HepG2 (cell line): Measurements from ENCODE around the gene RTBDN. TPM values are rescaled to one million over a fixed set of nuclear protein-coding genes. Genes with fewer than 3 reads are reported as not detected.

ENCODE experiments used
- DNMT1 ChIP-seq: sonication (generic); formaldehyde crosslinking; IDR thresholded peaks from 2 replicates; pipeline ENCODE4 v1.5.1; 2020; ENCODE audit warnings: mild to moderate bottlenecking, missing genetic modification reagents
- MTF2 ChIP-seq: sonication (generic); formaldehyde crosslinking; IDR thresholded peaks from 2 replicates; pipeline ENCODE4 v1.5.0; 2020; ENCODE audit warnings: missing genetic modification reagents, borderline replicate concordance
- PAWR ChIP-seq: sonication (generic); formaldehyde crosslinking; IDR thresholded peaks from 2 replicates; pipeline ENCODE4 v1.4.0; 2020; ENCODE audit warnings: missing genetic modification reagents, mild to moderate bottlenecking, borderline replicate concordance
- ZNF121 ChIP-seq: sonication (generic); formaldehyde crosslinking; IDR thresholded peaks from 2 replicates; pipeline ENCODE4 v1.5.0; 2020; ENCODE audit warnings: mild to moderate bottlenecking, missing genetic modification reagents
- polyA plus RNA-seq, 8 experiments: library from polyadenylated mRNA; depleted of rRNA in 3 of 8; stranded (reverse) in 7 of 8; unstranded in 1 of 8; fragments of >200 nt; fragmentation: Illumina TruSeq in 4 of 8; extraction: Trizol in 4 of 8; gene quantifications; 2 replicates each; pipeline versions ENCODE4 v1.2.1 to v1.2.3, GENCODE V29; 2011 to 2016; ENCODE audit warnings: low read depth in 4 of 8, missing spikeins in 1 of 8, mixed read lengths in 1 of 8; ENCODE audit not compliant: insufficient read depth in 1 of 8
- total RNA-seq, 5 experiments: library from RNA; depleted of rRNA; stranded (reverse); fragments of >200 nt; fragmentation: Illumina TruSeq; extraction: Trizol; gene quantifications; 2 replicates each; pipeline ENCODE4 v1.2.3, GENCODE V29; 2016; ENCODE audit warnings: low read depth in 1 of 5
- TF ChIP-seq, protein P1 (sequence below): sonication (generic); formaldehyde crosslinking; IDR thresholded peaks from 2 replicates; pipeline ENCODE4 v1.4.0; 2020; ENCODE audit warnings: mild to moderate bottlenecking, missing genetic modification reagents
- TF ChIP-seq, protein P2 (sequence below): sonication (generic); formaldehyde crosslinking; IDR thresholded peaks from 2 replicates; pipeline ENCODE4; 2020; ENCODE audit warnings: missing genetic modification reagents, mild to moderate bottlenecking, borderline replicate concordance
- TF ChIP-seq, protein P3 (sequence below): sonication (generic); formaldehyde crosslinking; IDR thresholded peaks from 2 replicates; pipeline ENCODE4 v1.5.1; 2020; ENCODE audit warnings: mild to moderate bottlenecking, missing genetic modification reagents, borderline replicate concordance
- TF ChIP-seq, protein P4 (sequence below): sonication (generic); formaldehyde crosslinking; IDR thresholded peaks from 2 replicates; pipeline ENCODE4 v1.5.1; 2020; ENCODE audit warnings: missing genetic modification reagents, mild to moderate bottlenecking, borderline replicate concordance

Gene RTBDN
- total and polyA plus RNA-seq, 2 of the 13 experiments (the other 11 are each of a cell fraction or from before 2014, with no cell fraction given): 0.27 to 0.48 TPM

DNA sequence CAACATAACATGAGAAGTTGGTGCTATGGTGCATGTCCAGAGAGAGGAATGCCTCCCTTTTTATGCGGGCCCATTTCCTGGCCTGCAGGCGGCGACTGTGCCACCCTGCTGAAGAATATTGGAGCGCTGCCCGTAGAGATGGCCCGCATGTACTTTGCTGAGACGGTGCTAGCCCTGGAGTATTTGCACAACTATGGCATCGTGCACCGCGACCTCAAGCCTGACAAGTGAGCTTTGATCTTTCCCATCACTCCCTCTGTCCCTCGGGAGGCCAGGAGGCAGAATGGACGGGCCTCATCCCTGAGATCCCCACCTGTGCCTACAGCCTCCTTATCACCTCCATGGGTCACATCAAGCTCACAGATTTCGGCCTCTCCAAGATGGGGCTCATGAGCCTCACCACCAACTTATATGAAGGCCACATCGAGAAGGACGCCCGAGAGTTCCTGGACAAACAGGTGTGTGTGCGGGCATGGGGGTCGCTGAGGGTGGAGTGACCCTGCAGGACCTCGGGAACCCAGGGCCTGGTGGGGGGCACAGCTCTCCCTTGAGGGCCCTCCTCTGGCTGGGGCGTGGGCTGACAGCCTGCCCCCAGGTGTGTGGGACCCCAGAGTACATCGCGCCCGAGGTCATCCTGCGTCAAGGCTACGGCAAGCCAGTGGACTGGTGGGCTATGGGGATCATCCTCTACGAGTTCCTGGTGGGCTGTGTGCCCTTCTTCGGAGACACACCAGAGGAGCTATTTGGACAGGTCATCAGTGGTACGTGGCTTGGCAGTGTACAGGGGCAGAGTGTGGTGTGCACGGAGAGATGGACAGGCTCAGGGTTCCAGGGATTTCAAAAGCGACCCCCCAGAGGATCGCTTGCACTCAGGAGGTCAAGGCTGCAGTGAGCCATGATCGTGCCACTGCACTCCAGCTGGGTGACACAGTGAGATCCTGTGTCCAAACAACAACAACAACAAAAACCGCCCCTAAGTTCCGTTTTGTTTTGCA is 30.6 kb upstream of the RTBDN start (continued):
- TF ChIP-seq, protein P1, sequence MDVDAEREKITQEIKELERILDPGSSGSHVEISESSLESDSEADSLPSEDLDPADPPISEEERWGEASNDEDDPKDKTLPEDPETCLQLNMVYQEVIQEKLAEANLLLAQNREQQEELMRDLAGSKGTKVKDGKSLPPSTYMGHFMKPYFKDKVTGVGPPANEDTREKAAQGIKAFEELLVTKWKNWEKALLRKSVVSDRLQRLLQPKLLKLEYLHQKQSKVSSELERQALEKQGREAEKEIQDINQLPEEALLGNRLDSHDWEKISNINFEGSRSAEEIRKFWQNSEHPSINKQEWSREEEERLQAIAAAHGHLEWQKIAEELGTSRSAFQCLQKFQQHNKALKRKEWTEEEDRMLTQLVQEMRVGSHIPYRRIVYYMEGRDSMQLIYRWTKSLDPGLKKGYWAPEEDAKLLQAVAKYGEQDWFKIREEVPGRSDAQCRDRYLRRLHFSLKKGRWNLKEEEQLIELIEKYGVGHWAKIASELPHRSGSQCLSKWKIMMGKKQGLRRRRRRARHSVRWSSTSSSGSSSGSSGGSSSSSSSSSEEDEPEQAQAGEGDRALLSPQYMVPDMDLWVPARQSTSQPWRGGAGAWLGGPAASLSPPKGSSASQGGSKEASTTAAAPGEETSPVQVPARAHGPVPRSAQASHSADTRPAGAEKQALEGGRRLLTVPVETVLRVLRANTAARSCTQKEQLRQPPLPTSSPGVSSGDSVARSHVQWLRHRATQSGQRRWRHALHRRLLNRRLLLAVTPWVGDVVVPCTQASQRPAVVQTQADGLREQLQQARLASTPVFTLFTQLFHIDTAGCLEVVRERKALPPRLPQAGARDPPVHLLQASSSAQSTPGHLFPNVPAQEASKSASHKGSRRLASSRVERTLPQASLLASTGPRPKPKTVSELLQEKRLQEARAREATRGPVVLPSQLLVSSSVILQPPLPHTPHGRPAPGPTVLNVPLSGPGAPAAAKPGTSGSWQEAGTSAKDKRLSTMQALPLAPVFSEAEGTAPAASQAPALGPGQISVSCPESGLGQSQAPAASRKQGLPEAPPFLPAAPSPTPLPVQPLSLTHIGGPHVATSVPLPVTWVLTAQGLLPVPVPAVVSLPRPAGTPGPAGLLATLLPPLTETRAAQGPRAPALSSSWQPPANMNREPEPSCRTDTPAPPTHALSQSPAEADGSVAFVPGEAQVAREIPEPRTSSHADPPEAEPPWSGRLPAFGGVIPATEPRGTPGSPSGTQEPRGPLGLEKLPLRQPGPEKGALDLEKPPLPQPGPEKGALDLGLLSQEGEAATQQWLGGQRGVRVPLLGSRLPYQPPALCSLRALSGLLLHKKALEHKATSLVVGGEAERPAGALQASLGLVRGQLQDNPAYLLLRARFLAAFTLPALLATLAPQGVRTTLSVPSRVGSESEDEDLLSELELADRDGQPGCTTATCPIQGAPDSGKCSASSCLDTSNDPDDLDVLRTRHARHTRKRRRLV (CRISPR knock-in tag): no peak
- no peak for TF ChIP-seq PAWR
- TF ChIP-seq, protein P2, sequence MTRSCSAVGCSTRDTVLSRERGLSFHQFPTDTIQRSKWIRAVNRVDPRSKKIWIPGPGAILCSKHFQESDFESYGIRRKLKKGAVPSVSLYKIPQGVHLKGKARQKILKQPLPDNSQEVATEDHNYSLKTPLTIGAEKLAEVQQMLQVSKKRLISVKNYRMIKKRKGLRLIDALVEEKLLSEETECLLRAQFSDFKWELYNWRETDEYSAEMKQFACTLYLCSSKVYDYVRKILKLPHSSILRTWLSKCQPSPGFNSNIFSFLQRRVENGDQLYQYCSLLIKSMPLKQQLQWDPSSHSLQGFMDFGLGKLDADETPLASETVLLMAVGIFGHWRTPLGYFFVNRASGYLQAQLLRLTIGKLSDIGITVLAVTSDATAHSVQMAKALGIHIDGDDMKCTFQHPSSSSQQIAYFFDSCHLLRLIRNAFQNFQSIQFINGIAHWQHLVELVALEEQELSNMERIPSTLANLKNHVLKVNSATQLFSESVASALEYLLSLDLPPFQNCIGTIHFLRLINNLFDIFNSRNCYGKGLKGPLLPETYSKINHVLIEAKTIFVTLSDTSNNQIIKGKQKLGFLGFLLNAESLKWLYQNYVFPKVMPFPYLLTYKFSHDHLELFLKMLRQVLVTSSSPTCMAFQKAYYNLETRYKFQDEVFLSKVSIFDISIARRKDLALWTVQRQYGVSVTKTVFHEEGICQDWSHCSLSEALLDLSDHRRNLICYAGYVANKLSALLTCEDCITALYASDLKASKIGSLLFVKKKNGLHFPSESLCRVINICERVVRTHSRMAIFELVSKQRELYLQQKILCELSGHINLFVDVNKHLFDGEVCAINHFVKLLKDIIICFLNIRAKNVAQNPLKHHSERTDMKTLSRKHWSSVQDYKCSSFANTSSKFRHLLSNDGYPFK (CRISPR knock-in tag): peak; percentile 25; the same call in 1 of the 2 replicates
- no peak for TF ChIP-seq DNMT1 (CRISPR knock-in tag)
- TF ChIP-seq, protein P3, sequence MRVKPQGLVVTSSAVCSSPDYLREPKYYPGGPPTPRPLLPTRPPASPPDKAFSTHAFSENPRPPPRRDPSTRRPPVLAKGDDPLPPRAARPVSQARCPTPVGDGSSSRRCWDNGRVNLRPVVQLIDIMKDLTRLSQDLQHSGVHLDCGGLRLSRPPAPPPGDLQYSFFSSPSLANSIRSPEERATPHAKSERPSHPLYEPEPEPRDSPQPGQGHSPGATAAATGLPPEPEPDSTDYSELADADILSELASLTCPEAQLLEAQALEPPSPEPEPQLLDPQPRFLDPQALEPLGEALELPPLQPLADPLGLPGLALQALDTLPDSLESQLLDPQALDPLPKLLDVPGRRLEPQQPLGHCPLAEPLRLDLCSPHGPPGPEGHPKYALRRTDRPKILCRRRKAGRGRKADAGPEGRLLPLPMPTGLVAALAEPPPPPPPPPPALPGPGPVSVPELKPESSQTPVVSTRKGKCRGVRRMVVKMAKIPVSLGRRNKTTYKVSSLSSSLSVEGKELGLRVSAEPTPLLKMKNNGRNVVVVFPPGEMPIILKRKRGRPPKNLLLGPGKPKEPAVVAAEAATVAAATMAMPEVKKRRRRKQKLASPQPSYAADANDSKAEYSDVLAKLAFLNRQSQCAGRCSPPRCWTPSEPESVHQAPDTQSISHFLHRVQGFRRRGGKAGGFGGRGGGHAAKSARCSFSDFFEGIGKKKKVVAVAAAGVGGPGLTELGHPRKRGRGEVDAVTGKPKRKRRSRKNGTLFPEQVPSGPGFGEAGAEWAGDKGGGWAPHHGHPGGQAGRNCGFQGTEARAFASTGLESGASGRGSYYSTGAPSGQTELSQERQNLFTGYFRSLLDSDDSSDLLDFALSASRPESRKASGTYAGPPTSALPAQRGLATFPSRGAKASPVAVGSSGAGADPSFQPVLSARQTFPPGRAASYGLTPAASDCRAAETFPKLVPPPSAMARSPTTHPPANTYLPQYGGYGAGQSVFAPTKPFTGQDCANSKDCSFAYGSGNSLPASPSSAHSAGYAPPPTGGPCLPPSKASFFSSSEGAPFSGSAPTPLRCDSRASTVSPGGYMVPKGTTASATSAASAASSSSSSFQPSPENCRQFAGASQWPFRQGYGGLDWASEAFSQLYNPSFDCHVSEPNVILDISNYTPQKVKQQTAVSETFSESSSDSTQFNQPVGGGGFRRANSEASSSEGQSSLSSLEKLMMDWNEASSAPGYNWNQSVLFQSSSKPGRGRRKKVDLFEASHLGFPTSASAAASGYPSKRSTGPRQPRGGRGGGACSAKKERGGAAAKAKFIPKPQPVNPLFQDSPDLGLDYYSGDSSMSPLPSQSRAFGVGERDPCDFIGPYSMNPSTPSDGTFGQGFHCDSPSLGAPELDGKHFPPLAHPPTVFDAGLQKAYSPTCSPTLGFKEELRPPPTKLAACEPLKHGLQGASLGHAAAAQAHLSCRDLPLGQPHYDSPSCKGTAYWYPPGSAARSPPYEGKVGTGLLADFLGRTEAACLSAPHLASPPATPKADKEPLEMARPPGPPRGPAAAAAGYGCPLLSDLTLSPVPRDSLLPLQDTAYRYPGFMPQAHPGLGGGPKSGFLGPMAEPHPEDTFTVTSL: no peak
- TF ChIP-seq MTF2 (CRISPR knock-in tag): no peak
- TF ChIP-seq, protein P4, sequence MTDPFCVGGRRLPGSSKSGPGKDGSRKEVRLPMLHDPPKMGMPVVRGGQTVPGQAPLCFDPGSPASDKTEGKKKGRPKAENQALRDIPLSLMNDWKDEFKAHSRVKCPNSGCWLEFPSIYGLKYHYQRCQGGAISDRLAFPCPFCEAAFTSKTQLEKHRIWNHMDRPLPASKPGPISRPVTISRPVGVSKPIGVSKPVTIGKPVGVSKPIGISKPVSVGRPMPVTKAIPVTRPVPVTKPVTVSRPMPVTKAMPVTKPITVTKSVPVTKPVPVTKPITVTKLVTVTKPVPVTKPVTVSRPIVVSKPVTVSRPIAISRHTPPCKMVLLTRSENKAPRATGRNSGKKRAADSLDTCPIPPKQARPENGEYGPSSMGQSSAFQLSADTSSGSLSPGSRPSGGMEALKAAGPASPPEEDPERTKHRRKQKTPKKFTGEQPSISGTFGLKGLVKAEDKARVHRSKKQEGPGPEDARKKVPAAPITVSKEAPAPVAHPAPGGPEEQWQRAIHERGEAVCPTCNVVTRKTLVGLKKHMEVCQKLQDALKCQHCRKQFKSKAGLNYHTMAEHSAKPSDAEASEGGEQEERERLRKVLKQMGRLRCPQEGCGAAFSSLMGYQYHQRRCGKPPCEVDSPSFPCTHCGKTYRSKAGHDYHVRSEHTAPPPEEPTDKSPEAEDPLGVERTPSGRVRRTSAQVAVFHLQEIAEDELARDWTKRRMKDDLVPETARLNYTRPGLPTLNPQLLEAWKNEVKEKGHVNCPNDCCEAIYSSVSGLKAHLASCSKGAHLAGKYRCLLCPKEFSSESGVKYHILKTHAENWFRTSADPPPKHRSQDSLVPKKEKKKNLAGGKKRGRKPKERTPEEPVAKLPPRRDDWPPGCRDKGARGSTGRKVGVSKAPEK (CRISPR knock-in tag): no peak
- 0 out of 2 replicates have a peak, but pooled peaks have one; percentile 40 for TF ChIP-seq ZNF121 (CRISPR knock-in tag)
